Germinal center (tissue), 1 donor: ENCODE data around the gene KCNE5.
"Not testable (repeated sequence)": the region's sequence is repeated elsewhere in the genome, so short reads cannot be mapped to it uniquely, and the experiment has no call there.

Experiments
- DNase-seq: peaks from one replicate; pipeline ENCODE4 v3.0.0; 2012; ENCODE audit warnings: mixed read lengths, low spot score

The KCNE5 gene

GRCh38 chrX:109614951-109615350 lies 10.0 kb downstream of the KCNE5 start:
- DNase-seq = no peak

DNA sequence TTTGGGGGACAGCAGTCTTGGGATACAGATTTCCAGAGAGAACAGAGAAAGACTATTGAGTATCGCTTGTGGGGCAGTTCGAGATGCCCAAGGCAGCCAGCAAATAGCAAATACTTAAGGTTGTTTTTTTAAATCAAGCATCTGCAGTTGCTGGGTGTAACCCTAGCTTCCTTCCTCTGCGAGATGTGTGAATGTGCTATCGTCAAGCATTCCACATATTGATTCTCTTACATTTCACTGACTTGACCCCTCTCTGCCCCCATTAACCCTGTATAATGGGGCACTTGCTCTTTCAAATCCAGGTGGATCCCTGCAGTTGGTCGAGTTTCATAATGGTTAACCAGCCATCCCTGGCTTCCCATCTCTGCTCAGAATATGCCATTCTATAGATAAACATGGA lies 23.5 kb downstream of the KCNE5 start:
- DNase-seq = no peak

GRCh38 chrX:109600237-109600651 lies 24.7 kb downstream of the KCNE5 start:
- no peak for DNase-seq

DNA sequence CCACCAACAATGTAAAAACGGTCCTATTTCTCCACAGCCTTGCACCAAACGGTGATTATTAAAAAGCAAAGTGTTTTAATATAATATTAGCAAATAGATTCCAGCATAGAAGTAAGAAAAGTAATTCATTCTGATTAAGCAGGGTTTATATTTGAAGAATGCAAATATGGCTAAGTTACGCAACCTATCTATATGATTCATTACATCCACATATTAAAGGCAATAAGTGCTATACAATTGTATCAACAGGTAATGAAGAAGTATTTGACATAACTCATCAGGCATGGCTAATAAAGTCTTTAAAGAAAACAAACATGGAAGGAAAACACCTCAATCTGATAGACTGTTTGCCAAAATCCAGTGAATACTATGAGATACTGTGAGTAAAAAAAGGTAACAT lies 29.0 kb downstream of the KCNE5 start:
- no peak for DNase-seq

DNA sequence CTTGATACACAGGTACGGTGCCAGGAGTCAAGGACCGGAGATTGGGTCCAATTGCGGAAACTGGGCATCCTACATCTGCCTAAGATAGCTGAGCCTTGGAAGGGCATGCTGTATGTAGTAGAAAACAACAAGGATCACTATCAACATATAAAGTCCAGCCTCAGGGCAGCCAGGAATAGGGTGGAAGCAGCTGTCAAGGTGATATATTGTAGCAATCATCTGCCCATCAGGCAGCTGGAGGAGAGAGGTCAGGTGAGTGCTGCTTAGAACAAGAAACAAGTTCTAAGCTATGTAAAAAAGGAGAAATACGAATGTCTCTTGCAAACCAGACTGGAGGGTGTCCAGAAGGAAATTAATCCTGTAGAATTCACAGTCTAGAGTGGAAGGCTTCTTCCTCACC lies 34.8 kb downstream of the KCNE5 start:
- DNase-seq = no peak

DNA sequence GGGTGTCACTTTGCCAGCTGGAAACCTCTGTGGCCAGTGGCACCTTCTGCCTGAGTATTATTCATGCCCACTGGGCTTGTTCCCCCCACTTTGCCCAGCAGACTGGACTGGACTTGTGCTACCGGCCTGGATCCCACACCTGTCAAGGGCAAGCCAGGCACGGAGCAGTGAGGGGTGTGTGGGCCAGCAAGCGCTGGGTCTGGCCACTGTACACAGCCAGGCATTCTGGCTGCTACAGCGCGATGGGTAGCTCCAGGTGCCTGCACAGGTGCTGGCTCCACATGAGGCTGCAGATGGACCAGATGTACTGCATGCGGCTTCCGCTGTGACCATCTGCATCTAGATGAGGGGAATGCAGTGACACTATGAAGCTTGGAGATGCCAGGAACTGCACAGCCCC lies 39.5 kb downstream of the KCNE5 start:
- DNase-seq = no peak

- no peak for DNase-seq
Observed at GRCh38 chrX:109578916-109579315, 46.1 kb downstream of the KCNE5 start.

GRCh38 chrX:109577055-109577454 lies 47.9 kb downstream of the KCNE5 start:
- no peak for DNase-seq

GRCh38 chrX:109576083-109576482 lies 48.9 kb downstream of the KCNE5 start:
- DNase-seq = not testable (repeated sequence)
